Panc1 (cell line): ENCODE data around the gene TSHR. TPM values are rescaled to one million over a fixed set of nuclear protein-coding genes. Genes with fewer than 3 reads are reported as not detected.

Source experiments
- ATAC-seq: fragments of 200-7000 bp; cut with Tn5 transposase; 2 replicates; pipeline ENCODE4 v1.9.1; 2020; ENCODE audit warnings: mild to moderate bottlenecking, moderate library complexity
- BruUV-seq: library from RNA; stranded (reverse); fragments of 400-500 nt; replicated peaks from 2 replicates; lab custom pipeline; 2021; lab: Mats Ljungman, UMichigan
- CTCF ChIA-PET: fragments of 300-600 bp; sonication (Branson Sonifier 250); formaldehyde crosslinking; loops from one replicate; lab custom pipeline; 2022; ENCODE audit warnings: antibody characterized with exemption; lab: Charles Lee
- POLR2A ChIA-PET: fragments of 300-600 bp; sonication (Branson Sonifier 250); formaldehyde crosslinking; loops from one replicate; lab custom pipeline; 2022; ENCODE audit warnings: antibody characterized with exemption; lab: Charles Lee
- DNase-seq: peaks from one replicate; pipeline ENCODE4 v3.0.0-alpha.2; 2010; ENCODE audit warnings: low read depth, low spot score
- H3K27ac ChIP-seq: 2 replicates; pipeline ENCODE4 v1.5.1; 2011; ENCODE audit warnings: mild to moderate bottlenecking, low read length, inconsistent platforms
- H3K27me3 ChIP-seq: fragments of 200-500 bp; sonication (Bioruptor generic); 2 replicates; pipeline ENCODE4 v1.6.0; 2014; ENCODE audit warnings: low read length, inconsistent platforms; ENCODE audit not compliant: control insufficient read depth, insufficient read depth
- H3K36me3 ChIP-seq: fragments of 200-500 bp; sonication (Bioruptor generic); 2 replicates; pipeline ENCODE4 v1.5.1; 2014; ENCODE audit warnings: inconsistent platforms, mild to moderate bottlenecking, low read length, moderate library complexity; ENCODE audit not compliant: control insufficient read depth, insufficient read depth
- H3K4me1 ChIP-seq: 2 replicates; pipeline ENCODE4 v1.5.1; 2011; ENCODE audit warnings: inconsistent platforms, mild to moderate bottlenecking, low read length, moderate library complexity; ENCODE audit not compliant: control insufficient read depth, insufficient read depth
- H3K4me3 ChIP-seq, 2 experiments: 2 replicates each; pipeline ENCODE4 v1.5.1; 2011 to 2012; ENCODE audit warnings: low read depth in 2 of 2, low read length in 2 of 2, mild to moderate bottlenecking in 2 of 2, inconsistent platforms in 1 of 2, moderate library complexity in 1 of 2
- H3K9me3 ChIP-seq: fragments of 200-500 bp; sonication (Bioruptor generic); 2 replicates; pipeline ENCODE4 v1.5.1; 2014; ENCODE audit warnings: low read depth, mild to moderate bottlenecking, inconsistent platforms, low read length, moderate library complexity; ENCODE audit not compliant: control insufficient read depth, insufficient read depth
- POLR2AphosphoS5 ChIP-seq: IDR thresholded peaks from 2 replicates; pipeline ENCODE4 v1.6.1; 2012; ENCODE audit warnings: mild to moderate bottlenecking, low read depth, low read length, moderate library complexity
- SIN3A ChIP-seq: IDR thresholded peaks from 2 replicates; pipeline ENCODE4 v1.6.1; 2012; ENCODE audit warnings: low read depth, mild to moderate bottlenecking, low read length, moderate library complexity, borderline replicate concordance; ENCODE audit not compliant: insufficient read depth
- TCF7L2 ChIP-seq: IDR thresholded peaks from 2 replicates; pipeline ENCODE4 v1.6.1; 2011; ENCODE audit warnings: mild to moderate bottlenecking, low read depth, low read length, inconsistent platforms
- in situ Hi-C: cut with HindIII; loops from 2 replicates; pipeline ENCODE4 v1.10.0; 2016; ENCODE audit warnings: low sequenced_read_pairs, low pct_unique_long_range_greater_than_20kb
- intact Hi-C: fragments of 100-400 bp; cut with micrococcal nuclease; formaldehyde crosslinking; loops from one replicate; pipeline ENCODE4 v1.10.0; 2022; ENCODE audit not compliant: unreplicated experiment
- total RNA-seq: library from RNA; stranded (reverse); gene quantifications from one replicate; pipeline ENCODE4 v1.2.1, GENCODE V29; 2021; ENCODE audit not compliant: unreplicated experiment
- TF ChIP-seq, protein P1 (sequence below), 2 experiments: IDR thresholded peaks; 2 replicates each; pipeline ENCODE4 v1.6.1; 2011 to 2012; ENCODE audit warnings: low read depth in 2 of 2, control low read depth in 1 of 2, low read length in 1 of 2, mild to moderate bottlenecking in 1 of 2, moderate library complexity in 1 of 2; ENCODE audit not compliant: insufficient read depth in 1 of 2
- TF ChIP-seq, protein P2 (sequence below): fragments of 450-650 bp; IDR thresholded peaks from 2 replicates; pipeline ENCODE4 v1.5.1; 2017; ENCODE audit warnings: mild to moderate bottlenecking

The TSHR gene
- total RNA-seq, 1 experiment from 2014 or later = not detected

GRCh38 chr14:80978403-80978802 lies 23.0 kb downstream of the TSHR start:
- DNase-seq (no peak), ATAC-seq (no peak)
- Histone ChIP-seq H3K36me3 (no peaks in the 10 kb centered on the region), H3K9me3 (no peaks in the 10 kb centered on the region), H3K27ac (no peak overlapping the region), H3K4me3 (no peak overlapping the region), H3K4me1 (no peaks in the 10 kb centered on the region), H3K27me3 (peaks cover 2% of the 10 kb centered on the region)
- POLR2A ChIA-PET = no interaction called here
- TF ChIP-seq SIN3A = no peak
- TF ChIP-seq, protein P1, sequence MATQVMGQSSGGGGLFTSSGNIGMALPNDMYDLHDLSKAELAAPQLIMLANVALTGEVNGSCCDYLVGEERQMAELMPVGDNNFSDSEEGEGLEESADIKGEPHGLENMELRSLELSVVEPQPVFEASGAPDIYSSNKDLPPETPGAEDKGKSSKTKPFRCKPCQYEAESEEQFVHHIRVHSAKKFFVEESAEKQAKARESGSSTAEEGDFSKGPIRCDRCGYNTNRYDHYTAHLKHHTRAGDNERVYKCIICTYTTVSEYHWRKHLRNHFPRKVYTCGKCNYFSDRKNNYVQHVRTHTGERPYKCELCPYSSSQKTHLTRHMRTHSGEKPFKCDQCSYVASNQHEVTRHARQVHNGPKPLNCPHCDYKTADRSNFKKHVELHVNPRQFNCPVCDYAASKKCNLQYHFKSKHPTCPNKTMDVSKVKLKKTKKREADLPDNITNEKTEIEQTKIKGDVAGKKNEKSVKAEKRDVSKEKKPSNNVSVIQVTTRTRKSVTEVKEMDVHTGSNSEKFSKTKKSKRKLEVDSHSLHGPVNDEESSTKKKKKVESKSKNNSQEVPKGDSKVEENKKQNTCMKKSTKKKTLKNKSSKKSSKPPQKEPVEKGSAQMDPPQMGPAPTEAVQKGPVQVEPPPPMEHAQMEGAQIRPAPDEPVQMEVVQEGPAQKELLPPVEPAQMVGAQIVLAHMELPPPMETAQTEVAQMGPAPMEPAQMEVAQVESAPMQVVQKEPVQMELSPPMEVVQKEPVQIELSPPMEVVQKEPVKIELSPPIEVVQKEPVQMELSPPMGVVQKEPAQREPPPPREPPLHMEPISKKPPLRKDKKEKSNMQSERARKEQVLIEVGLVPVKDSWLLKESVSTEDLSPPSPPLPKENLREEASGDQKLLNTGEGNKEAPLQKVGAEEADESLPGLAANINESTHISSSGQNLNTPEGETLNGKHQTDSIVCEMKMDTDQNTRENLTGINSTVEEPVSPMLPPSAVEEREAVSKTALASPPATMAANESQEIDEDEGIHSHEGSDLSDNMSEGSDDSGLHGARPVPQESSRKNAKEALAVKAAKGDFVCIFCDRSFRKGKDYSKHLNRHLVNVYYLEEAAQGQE (IDR thresholded peaks at IDR 0.05; ENCODE audit: insufficient read depth in 1 of 2, low read depth in 2 of 2, low read length in 1 of 2) = no peak
- TF ChIP-seq TCF7L2 = no peak
- TF ChIP-seq, protein P2, sequence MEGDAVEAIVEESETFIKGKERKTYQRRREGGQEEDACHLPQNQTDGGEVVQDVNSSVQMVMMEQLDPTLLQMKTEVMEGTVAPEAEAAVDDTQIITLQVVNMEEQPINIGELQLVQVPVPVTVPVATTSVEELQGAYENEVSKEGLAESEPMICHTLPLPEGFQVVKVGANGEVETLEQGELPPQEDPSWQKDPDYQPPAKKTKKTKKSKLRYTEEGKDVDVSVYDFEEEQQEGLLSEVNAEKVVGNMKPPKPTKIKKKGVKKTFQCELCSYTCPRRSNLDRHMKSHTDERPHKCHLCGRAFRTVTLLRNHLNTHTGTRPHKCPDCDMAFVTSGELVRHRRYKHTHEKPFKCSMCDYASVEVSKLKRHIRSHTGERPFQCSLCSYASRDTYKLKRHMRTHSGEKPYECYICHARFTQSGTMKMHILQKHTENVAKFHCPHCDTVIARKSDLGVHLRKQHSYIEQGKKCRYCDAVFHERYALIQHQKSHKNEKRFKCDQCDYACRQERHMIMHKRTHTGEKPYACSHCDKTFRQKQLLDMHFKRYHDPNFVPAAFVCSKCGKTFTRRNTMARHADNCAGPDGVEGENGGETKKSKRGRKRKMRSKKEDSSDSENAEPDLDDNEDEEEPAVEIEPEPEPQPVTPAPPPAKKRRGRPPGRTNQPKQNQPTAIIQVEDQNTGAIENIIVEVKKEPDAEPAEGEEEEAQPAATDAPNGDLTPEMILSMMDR = no peak
- in situ Hi-C loops (no loop called here), intact Hi-C loops (no loop called here)
- BruUV-seq = no TSS peak
- CTCF ChIA-PET = no interaction called here

- TF ChIP-seq SIN3A (no peak), TCF7L2 (no peak), POLR2AphosphoS5 (no peak)
- TF ChIP-seq, protein P1 (IDR thresholded peaks at IDR 0.05; ENCODE audit: insufficient read depth in 1 of 2, low read depth in 2 of 2, low read length in 1 of 2) = no peak
- TF ChIP-seq, protein P2 = no peak
- ATAC-seq = no peak
- no peaks in the 10 kb centered on the region for H3K4me1 ChIP-seq
- no peak for DNase-seq
- POLR2A ChIA-PET = no interaction called here
- no peaks in the 10 kb centered on the region for H3K36me3 ChIP-seq
- in situ Hi-C loops = no loop called here
- no peaks in the 10 kb centered on the region for H3K27me3 ChIP-seq
- intact Hi-C loops = no loop called here
- no TSS peak for BruUV-seq
- H3K27ac ChIP-seq = no peak overlapping the region
- H3K4me3 ChIP-seq = no peak overlapping the region
- no peaks in the 10 kb centered on the region for H3K9me3 ChIP-seq
- CTCF ChIA-PET = no interaction called here
Observed at GRCh38 chr14:80979951-80980350, 24.5 kb downstream of the TSHR start.
